H1 (cell line): Measurements from ENCODE around the gene GRK5. TPM values are rescaled to one million over a fixed set of nuclear protein-coding genes. Genes with fewer than 3 reads are reported as not detected.

ENCODE experiments used
- CTCF ChIA-PET: fragments of 300-600 bp; sonication (Branson Sonifier 250); formaldehyde crosslinking; loops from one replicate; lab custom pipeline; 2021; ENCODE audit not compliant: partially characterized antibody; lab: Charles Lee
- POLR2A ChIA-PET: fragments of 300-600 bp; sonication (Branson Sonifier 250); formaldehyde crosslinking; loops from one replicate; lab custom pipeline; 2021; ENCODE audit warnings: inconsistent platforms; ENCODE audit not compliant: partially characterized antibody; lab: Charles Lee
- DNase-seq, 2 experiments: peaks; one replicate each; pipeline versions ENCODE4 v3.0.0 to v3.0.0-alpha.2; 2010 to 2022; ENCODE audit warnings: low spot score in 2 of 2, low read depth in 1 of 2, mixed read lengths in 1 of 2
- FAIRE-seq: peaks from 2 replicates; lab custom pipeline; 2011; peaks lifted over from hg19 to GRCh38; lab: Jason Lieb, UNC
- H2AFZ ChIP-seq: 2 replicates; pipeline ENCODE4 v1.8.1; 2012; ENCODE audit warnings: low read length, inconsistent platforms
- H2AK5ac ChIP-seq: 2 replicates; pipeline ENCODE4 v1.6.1; 2013; ENCODE audit warnings: low read depth, low read length
- H2BK120ac ChIP-seq: replicated peaks from 2 replicates; pipeline ENCODE3; 2013; ENCODE audit warnings: low read depth, low read length, inconsistent platforms
- H2BK12ac ChIP-seq: 2 replicates; pipeline ENCODE4 v1.6.1; 2013; ENCODE audit warnings: low read depth, low read length
- H2BK15ac ChIP-seq: 2 replicates; pipeline ENCODE4 v1.6.1; 2013; ENCODE audit warnings: low read length
- H2BK20ac ChIP-seq: 2 replicates; pipeline ENCODE4 v1.6.1; 2013; ENCODE audit warnings: low read length
- H2BK5ac ChIP-seq: 2 replicates; pipeline ENCODE4 v1.6.1; 2013; ENCODE audit warnings: low read depth, low read length
- H3K14ac ChIP-seq: 2 replicates; pipeline ENCODE4 v1.6.1; 2013; ENCODE audit warnings: inconsistent platforms; ENCODE audit not compliant: insufficient read length
- H3K18ac ChIP-seq: 2 replicates; pipeline ENCODE4 v1.6.1; 2013; ENCODE audit warnings: low read length; ENCODE audit errors: extremely low read depth
- H3K23ac ChIP-seq: 2 replicates; pipeline ENCODE4 v1.6.1; 2013; ENCODE audit warnings: inconsistent platforms; ENCODE audit not compliant: insufficient read length
- H3K23me2 ChIP-seq: 2 replicates; pipeline ENCODE4 v1.6.1; 2013; ENCODE audit warnings: low read depth, low read length
- H3K27ac ChIP-seq: 2 replicates; pipeline ENCODE4 v1.6.1; 2011; ENCODE audit warnings: low read depth, low read length, inconsistent platforms
- H3K27me3 ChIP-seq, 4 experiments: replicated peaks in 1 of 4; 1 replicate in 1 of 4; 2 replicates in 3 of 4; pipeline versions ENCODE4 v1.6.1 to v1.8.1; 2011 to 2013; ENCODE audit warnings: low read length in 3 of 4, mild to moderate bottlenecking in 3 of 4, inconsistent platforms in 2 of 4, mixed read lengths in 2 of 4, moderate library complexity in 1 of 4; ENCODE audit not compliant: control insufficient read depth in 3 of 4, insufficient read depth in 3 of 4; ENCODE audit errors: extremely low read depth in 1 of 4
- H3K36me3 ChIP-seq, 4 experiments: 2 replicates each; pipeline versions ENCODE4 v1.6.1 to v1.8.1; 2011 to 2013; ENCODE audit warnings: mild to moderate bottlenecking in 4 of 4, low read length in 3 of 4, moderate library complexity in 2 of 4, control low read depth in 1 of 4, inconsistent platforms in 1 of 4; ENCODE audit not compliant: insufficient read depth in 4 of 4, control insufficient read depth in 2 of 4
- H3K4ac ChIP-seq: replicated peaks from 2 replicates; pipeline ENCODE3; 2013; ENCODE audit warnings: low read length, low read depth, mixed read lengths, inconsistent platforms; ENCODE audit not compliant: insufficient read length
- H3K4me1 ChIP-seq, 4 experiments: replicated peaks in 1 of 4; 1 replicate in 1 of 4; 2 replicates in 3 of 4; pipeline versions ENCODE4 v1.6.1 to v1.8.1; 2011 to 2013; ENCODE audit warnings: low read length in 3 of 4, inconsistent platforms in 2 of 4, mixed read lengths in 1 of 4; ENCODE audit not compliant: insufficient read depth in 4 of 4, control insufficient read depth in 3 of 4
- H3K4me2 ChIP-seq, 2 experiments: 2 replicates each; pipeline versions ENCODE4 v1.6.1 to v1.8.1; 2011 to 2013; ENCODE audit warnings: low read depth in 2 of 2, low read length in 2 of 2, control low read depth in 1 of 2, inconsistent platforms in 1 of 2, mild to moderate bottlenecking in 1 of 2; ENCODE audit not compliant: insufficient read depth in 1 of 2
- H3K4me3 ChIP-seq, 4 experiments: fragments of 200-600, 300-600 bp in 1 of 4; sonication (generic), shearing (Covaris generic), sonication (Bioruptor Twin) in 1 of 4; 2 replicates each; pipeline versions ENCODE4 v1.5.1 to v1.8.1; 2011 to 2016; ENCODE audit warnings: low read length in 4 of 4, low read depth in 3 of 4, control low read depth in 2 of 4, inconsistent platforms in 2 of 4, mild to moderate bottlenecking in 2 of 4, mixed read lengths in 1 of 4, moderate library complexity in 1 of 4; ENCODE audit not compliant: insufficient read depth in 2 of 4; ENCODE audit errors: extremely low read depth in 1 of 4
- H3K56ac ChIP-seq: replicated peaks from 2 replicates; pipeline ENCODE3; 2013; ENCODE audit warnings: low read depth, mild to moderate bottlenecking, mixed read lengths, low read length, inconsistent platforms; ENCODE audit not compliant: insufficient read length
- H3K79me1 ChIP-seq: 2 replicates; pipeline ENCODE4 v1.6.1; 2013; ENCODE audit warnings: low read depth, low read length, control low read depth
- H3K79me2 ChIP-seq, 2 experiments: 2 replicates each; pipeline versions ENCODE4 v1.6.1 to v1.8.1; 2012 to 2013; ENCODE audit warnings: low read length in 2 of 2, mild to moderate bottlenecking in 2 of 2, inconsistent platforms in 1 of 2; ENCODE audit not compliant: insufficient read depth in 2 of 2, control insufficient read depth in 1 of 2
- H3K9ac ChIP-seq, 4 experiments: replicated peaks in 1 of 4; 1 replicate in 1 of 4; 2 replicates in 3 of 4; pipeline versions ENCODE4 v1.6.1 to v1.8.1; 2011 to 2013; ENCODE audit warnings: low read depth in 3 of 4, low read length in 3 of 4, control low read depth in 2 of 4, mild to moderate bottlenecking in 2 of 4, moderate library complexity in 2 of 4, inconsistent platforms in 1 of 4; ENCODE audit errors: extremely low read depth in 1 of 4
- H3K9me3 ChIP-seq, 2 experiments: 2 replicates each; pipeline versions ENCODE4 v1.6.1 to v1.8.1; 2012 to 2013; ENCODE audit warnings: mild to moderate bottlenecking in 2 of 2, moderate library complexity in 2 of 2, control low read depth in 1 of 2, inconsistent platforms in 1 of 2, low read depth in 1 of 2, low read length in 1 of 2, mixed read lengths in 1 of 2; ENCODE audit not compliant: insufficient read depth in 2 of 2
- H4K20me1 ChIP-seq, 2 experiments: replicated peaks in 1 of 2; 2 replicates each; pipeline versions ENCODE3 to v1.8.1; 2011 to 2013; ENCODE audit warnings: inconsistent platforms in 2 of 2, low read length in 2 of 2, mild to moderate bottlenecking in 1 of 2; ENCODE audit not compliant: insufficient read depth in 2 of 2, control insufficient read depth in 1 of 2
- H4K5ac ChIP-seq: 2 replicates; pipeline ENCODE4 v1.6.1; 2013; ENCODE audit warnings: low read length, low read depth, mixed read lengths, inconsistent platforms; ENCODE audit not compliant: insufficient read length
- H4K8ac ChIP-seq: 2 replicates; pipeline ENCODE4 v1.8.0; 2013; ENCODE audit warnings: mild to moderate bottlenecking, moderate library complexity, low read length, inconsistent platforms; ENCODE audit not compliant: insufficient read depth; ENCODE audit errors: extremely low read depth
- H4K91ac ChIP-seq: replicated peaks from 2 replicates; pipeline ENCODE3; 2013; ENCODE audit warnings: low read length, mixed read lengths, inconsistent platforms; ENCODE audit not compliant: insufficient read length
- CBX8 ChIP-seq: fragments of 300-800, 300-1000 bp; sonication (generic); IDR thresholded peaks from 2 replicates; pipeline ENCODE4 v1.7.1; 2016; ENCODE audit warnings: low read depth, low read length, borderline replicate concordance
- EZH2 ChIP-seq: fragments of 200-600 bp; sonication (generic); IDR thresholded peaks from 2 replicates; pipeline ENCODE4 v1.7.1; 2012; ENCODE audit warnings: low read depth, mild to moderate bottlenecking, moderate library complexity, low read length, inconsistent platforms; ENCODE audit not compliant: severe bottlenecking
- JUN ChIP-seq: IDR thresholded peaks from 2 replicates; pipeline ENCODE4 v1.6.1; 2011; ENCODE audit warnings: low read depth, mild to moderate bottlenecking, improper control_type of control experiment, low read length
- POU5F1 ChIP-seq: IDR thresholded peaks from 2 replicates; pipeline ENCODE4 v1.6.1; 2011; ENCODE audit warnings: low read depth, mild to moderate bottlenecking, low read length, moderate library complexity
- TEAD4 ChIP-seq: IDR thresholded peaks from 2 replicates; pipeline ENCODE4 v1.6.1; 2012; ENCODE audit warnings: low read depth, low read length, inconsistent platforms, mixed read lengths
- WGBS, 2 experiments: shearing (Covaris generic) in 1 of 2; methylation state at CpG; one replicate each; pipeline versions ENCODE4 v1.1.6 to v1.1.7; 2013 to 2015; ENCODE audit warnings: low lambda C conversion rate in 2 of 2, mixed read lengths in 2 of 2, inconsistent platforms in 1 of 2, low coverage in 1 of 2, missing lambda C conversion rate in 1 of 2; ENCODE audit not compliant: insufficient replicate concordance in 2 of 2, insufficient coverage in 1 of 2, insufficient read length in 1 of 2; ENCODE audit errors: extremely low coverage in 1 of 2, missing lambda C conversion rate in 1 of 2; 5-methylcytosine and 5-hydroxymethylcytosine counted together
- polyA plus RNA-seq, 7 experiments: library from polyadenylated mRNA; depleted of rRNA in 3 of 7; stranded (reverse) in 5 of 7; unstranded in 2 of 7; fragments of >200 nt in 5 of 7; fragments of 200-250 nt in 2 of 7; gene quantifications; 1 replicate in 5 of 7; 2 replicates in 1 of 7; 4 replicates in 1 of 7; pipeline versions ENCODE4 v1.2.1 to v1.2.3, GENCODE V29; 2011 to 2013; ENCODE audit warnings: missing spikeins in 2 of 7, mixed read lengths in 2 of 7
- total RNA-seq: library from RNA; stranded (reverse); fragmentation: NEBNext Ultra II Directional; extraction: Animal tissue kit (Norgen Biotek cat#: 25700); gene quantifications from 2 replicates; pipeline ENCODE4 v1.2.1, GENCODE V29; 2021

GRK5 gene
- total and polyA plus RNA-seq, 2 of the 8 experiments (the other 6 are each of a cell fraction or from before 2014, with no cell fraction given) = 0.54 to 2.5 TPM

- Histone ChIP-seq H3K14ac (no peak overlapping the region), H4K20me1 (no peaks in the 10 kb centered on the region), H3K23me2 (no peaks in the 10 kb centered on the region), H3K4me3 (no peak overlapping the region), H3K56ac (no peak overlapping the region), H3K36me3 (no peaks in the 10 kb centered on the region), H2AFZ (no peak overlapping the region), H2BK5ac (no peak overlapping the region), H2AK5ac (no peak overlapping the region), H3K4me1 (peaks cover 2 to 22% (median 10%) of the 10 kb centered on the region in 4 experiments; a peak in 6 of 7 replicates), H3K9me3 (no peaks in the 10 kb centered on the region), H3K18ac (no peak overlapping the region), H3K23ac (no peak overlapping the region), H3K27ac (no peak overlapping the region), H2BK15ac (no peak overlapping the region), H4K5ac (no peak overlapping the region), H4K8ac (0 out of 2 replicates have a peak overlapping the region, but pooled peaks have one; percentile 51), H2BK20ac (no peak overlapping the region), H3K79me1 (no peaks in the 10 kb centered on the region), H3K4me2 (peak overlapping the region; percentile 5 to 8; a peak in 1 of 4 replicates), H2BK12ac (no peak overlapping the region), H3K79me2 (no peaks in the 10 kb centered on the region), H4K91ac (no peak overlapping the region), H3K4ac (no peak overlapping the region), H3K27me3 (no peaks in the 10 kb centered on the region; a peak in 1 of 7 replicates), H2BK120ac (no peak overlapping the region), H3K9ac (no peak overlapping the region)
- ChIA-PET POLR2A (no interaction called here), CTCF (interaction anchor here (0.9 to 4.3 kb wide), 8 partner anchors 11 to 267 kb away, joined by 3 to 19 read pairs (median 6); partner anchors contain the start of gene GRK5)
- FAIRE-seq (no peak), DNase-seq (no peak)
- TF ChIP-seq POU5F1 = no peak
- no peak for TF ChIP-seq JUN
- TF ChIP-seq EZH2 = no peak
- no peak for TF ChIP-seq TEAD4
- no peak for TF ChIP-seq CBX8
- WGBS, 2 experiments = 59% methylated on average over 9 of the region's 9 CpGs; no CpG with 5 or more reads in 1 of the 2 experiments
Observed at GRCh38 chr10:119222537-119222936, 15.2 kb downstream of the GRK5 start.
